Right atrium auricular region (tissue), 2 donors: ENCODE results near the gene C5orf46. TPM values are rescaled to one million over a fixed set of nuclear protein-coding genes. Genes with fewer than 3 reads are reported as not detected.
"Not testable (repeated sequence)": the region's sequence is repeated elsewhere in the genome, so short reads cannot be mapped to it uniquely, and the experiment has no call there.

Experiments
- DNase-seq: peaks from one replicate; pipeline ENCODE4 v3.0.0-alpha.2; 2019; ENCODE audit warnings: low spot score
- H3K27ac ChIP-seq, 2 donors: fragments of 200-600 bp; sonication (generic); 1 replicate in 1 of 2; 2 replicates in 1 of 2; pipeline ENCODE4 v1.5.1; 2016 to 2019
- H3K27me3 ChIP-seq, 2 donors: fragments of 200-600 bp; sonication (generic); one replicate each; pipeline versions ENCODE4 v1.5.1 to v1.6.0; 2017 to 2019
- H3K36me3 ChIP-seq: fragments of 200-600 bp; sonication (generic); one replicate; pipeline ENCODE4 v1.5.1; 2016
- H3K4me1 ChIP-seq, 2 donors: fragments of 200-600 bp; sonication (generic); one replicate each; pipeline versions ENCODE4 v1.5.1 to v1.6.0; 2017 to 2019
- H3K4me3 ChIP-seq, 2 donors: fragments of 200-600 bp; sonication (generic); 1 replicate in 1 of 2; 2 replicates in 1 of 2; pipeline ENCODE4 v1.5.1; 2017 to 2019; ENCODE audit warnings: mild to moderate bottlenecking in 1 of 2, moderate library complexity in 1 of 2
- H3K9me3 ChIP-seq, 2 donors: fragments of 200-600 bp; sonication (generic); one replicate each; pipeline ENCODE4 v1.5.1; 2019
- total RNA-seq, 2 donors: library from RNA; depleted of rRNA; stranded (reverse); fragments of >200 nt; gene quantifications; one replicate each; pipeline ENCODE4 v1.1.0, GENCODE V29; 2016
- TF ChIP-seq, protein P1 (sequence below), 2 donors: fragments of 200-600 bp; sonication (generic); IDR thresholded peaks; one replicate each; pipeline ENCODE4 v1.5.1; 2019; ENCODE audit warnings: antibody characterized with exemption in 2 of 2

C5orf46 gene
- total RNA-seq, 2 donors from 2014 or later = 2.7 TPM; not detected in 1

DNA sequence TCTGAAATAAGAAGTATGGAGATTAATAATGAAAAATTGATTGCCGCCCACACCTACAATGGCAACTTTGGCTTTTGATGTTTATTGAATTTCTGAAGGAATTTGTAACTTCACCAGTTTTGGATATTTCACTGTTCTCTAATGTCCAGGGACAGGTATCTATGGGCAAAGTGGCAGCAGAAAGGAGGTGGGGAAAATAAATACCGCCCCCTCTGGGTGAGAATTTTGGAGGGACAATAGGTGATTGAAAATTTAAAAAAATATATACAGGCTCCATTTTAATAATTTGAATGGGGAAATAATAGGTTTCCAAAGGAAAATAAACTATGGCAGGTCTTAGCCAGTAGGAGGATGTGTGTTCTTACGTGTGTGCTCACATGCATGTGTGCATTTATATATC lies 26.6 kb downstream of the C5orf46 start:
- H3K4me3 ChIP-seq = no peak overlapping the region
- DNase-seq = no peak
- no peaks in the 10 kb centered on the region for H3K27me3 ChIP-seq
- TF ChIP-seq, protein P1, sequence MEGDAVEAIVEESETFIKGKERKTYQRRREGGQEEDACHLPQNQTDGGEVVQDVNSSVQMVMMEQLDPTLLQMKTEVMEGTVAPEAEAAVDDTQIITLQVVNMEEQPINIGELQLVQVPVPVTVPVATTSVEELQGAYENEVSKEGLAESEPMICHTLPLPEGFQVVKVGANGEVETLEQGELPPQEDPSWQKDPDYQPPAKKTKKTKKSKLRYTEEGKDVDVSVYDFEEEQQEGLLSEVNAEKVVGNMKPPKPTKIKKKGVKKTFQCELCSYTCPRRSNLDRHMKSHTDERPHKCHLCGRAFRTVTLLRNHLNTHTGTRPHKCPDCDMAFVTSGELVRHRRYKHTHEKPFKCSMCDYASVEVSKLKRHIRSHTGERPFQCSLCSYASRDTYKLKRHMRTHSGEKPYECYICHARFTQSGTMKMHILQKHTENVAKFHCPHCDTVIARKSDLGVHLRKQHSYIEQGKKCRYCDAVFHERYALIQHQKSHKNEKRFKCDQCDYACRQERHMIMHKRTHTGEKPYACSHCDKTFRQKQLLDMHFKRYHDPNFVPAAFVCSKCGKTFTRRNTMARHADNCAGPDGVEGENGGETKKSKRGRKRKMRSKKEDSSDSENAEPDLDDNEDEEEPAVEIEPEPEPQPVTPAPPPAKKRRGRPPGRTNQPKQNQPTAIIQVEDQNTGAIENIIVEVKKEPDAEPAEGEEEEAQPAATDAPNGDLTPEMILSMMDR (IDR thresholded peaks at IDR 0.05) = no peak
- no peaks in the 10 kb centered on the region for H3K9me3 ChIP-seq
- no peaks in the 10 kb centered on the region for H3K4me1 ChIP-seq
- H3K36me3 ChIP-seq = no peaks in the 10 kb centered on the region
- H3K27ac ChIP-seq = no peak overlapping the region

DNA sequence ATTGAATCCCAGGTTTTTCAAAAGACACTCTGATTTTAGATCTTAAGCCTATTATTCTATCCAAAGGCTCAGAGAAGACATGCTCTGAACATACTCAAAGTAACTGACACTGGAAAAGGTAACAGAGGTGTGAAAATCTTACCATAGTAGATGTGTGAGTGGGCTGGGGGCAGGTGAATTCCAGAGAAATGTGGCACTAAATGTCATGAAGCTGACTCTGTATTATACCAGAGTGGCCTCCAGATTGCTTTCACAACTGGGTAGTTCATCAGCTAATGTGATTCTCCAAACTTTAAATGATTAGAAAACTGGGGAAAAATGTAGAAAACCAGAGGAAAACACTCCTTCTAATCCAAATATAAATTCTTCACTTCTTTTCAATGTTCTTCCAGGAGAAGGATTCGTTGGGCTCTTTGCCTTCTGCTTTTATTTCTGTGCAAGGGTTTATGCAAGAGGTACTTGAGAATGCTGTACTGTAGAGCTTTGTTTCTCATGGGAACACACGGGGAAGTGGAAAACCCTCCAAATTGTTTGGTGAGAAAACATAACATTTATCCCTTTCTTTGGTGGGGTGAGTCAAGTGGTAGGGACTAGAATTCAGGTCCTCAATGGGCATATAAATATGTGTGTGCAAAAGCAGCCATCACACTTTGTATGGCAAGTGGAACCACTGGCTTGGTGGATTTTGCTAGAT lies 28.1 kb downstream of the C5orf46 start, which contains the start of gene SCGB3A2:
Gene SCGB3A2, plus strand, starts transcription at position 646 of the 694 bp plus-strand sequence. CDS start 93 bp downstream, outside the sequence.
- Histone ChIP-seq H3K27ac (no peak within 1 kb of the TSS), H3K27me3 (no peaks in the 10 kb centered on the region), H3K36me3 (no peaks in the 10 kb centered on the region), H3K9me3 (no peaks in the 10 kb centered on the region), H3K4me1 (no peaks in the 10 kb centered on the region), H3K4me3 (no peak within 1 kb of the TSS)
- TF ChIP-seq, protein P1 (IDR thresholded peaks at IDR 0.05) = no peak
- no peak for DNase-seq

GRCh38 chr5:147876626-147877025 lies 29.7 kb downstream of the C5orf46 start:
- TF ChIP-seq, protein P1 (IDR thresholded peaks at IDR 0.05) = no peak
- H3K9me3 ChIP-seq = no peaks in the 10 kb centered on the region
- no peaks in the 10 kb centered on the region for H3K4me1 ChIP-seq
- H3K27ac ChIP-seq = no peak overlapping the region
- no peaks in the 10 kb centered on the region for H3K36me3 ChIP-seq
- no peak overlapping the region for H3K4me3 ChIP-seq
- no peaks in the 10 kb centered on the region for H3K27me3 ChIP-seq
- DNase-seq = no peak

DNA sequence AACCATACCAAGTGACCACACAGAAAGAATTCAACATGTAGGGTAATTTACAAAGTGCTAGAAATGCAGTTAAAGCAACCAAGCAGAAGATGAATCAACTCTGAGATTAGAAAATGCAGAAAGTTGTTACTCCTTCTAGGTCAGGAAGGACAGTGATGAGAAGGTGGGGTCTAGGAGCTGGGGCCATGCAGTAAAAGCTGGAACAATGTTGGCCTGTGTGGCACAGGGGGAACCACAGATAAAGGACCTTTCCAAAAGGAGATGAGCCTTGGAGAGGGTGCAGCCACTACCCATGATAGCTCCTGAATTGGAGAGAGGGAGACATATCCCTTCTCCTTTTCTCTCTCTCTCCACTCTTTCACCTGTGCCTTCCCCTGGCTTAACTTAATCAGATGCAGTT lies 30.2 kb downstream of the C5orf46 start:
- no peak overlapping the region for H3K27ac ChIP-seq
- TF ChIP-seq, protein P1 (IDR thresholded peaks at IDR 0.05) = no peak

GRCh38 chr5:147874910-147875367 lies 31.4 kb downstream of the C5orf46 start:
- Histone ChIP-seq H3K4me1 (no peaks in the 10 kb centered on the region), H3K27ac (no peak overlapping the region), H3K36me3 (no peaks in the 10 kb centered on the region), H3K27me3 (no peaks in the 10 kb centered on the region), H3K9me3 (no peaks in the 10 kb centered on the region), H3K4me3 (no peak overlapping the region)
- no peak for DNase-seq
- TF ChIP-seq, protein P1 (IDR thresholded peaks at IDR 0.05) = no peak

More for the DNA sequence above, 30.2 kb downstream of the C5orf46 start:
- H3K9me3 ChIP-seq = no peaks in the 10 kb centered on the region
- H3K4me1 ChIP-seq = no peaks in the 10 kb centered on the region
- H3K36me3 ChIP-seq = no peaks in the 10 kb centered on the region
- no peaks in the 10 kb centered on the region for H3K27me3 ChIP-seq
- no peak overlapping the region for H3K4me3 ChIP-seq
- DNase-seq = no peak

DNA sequence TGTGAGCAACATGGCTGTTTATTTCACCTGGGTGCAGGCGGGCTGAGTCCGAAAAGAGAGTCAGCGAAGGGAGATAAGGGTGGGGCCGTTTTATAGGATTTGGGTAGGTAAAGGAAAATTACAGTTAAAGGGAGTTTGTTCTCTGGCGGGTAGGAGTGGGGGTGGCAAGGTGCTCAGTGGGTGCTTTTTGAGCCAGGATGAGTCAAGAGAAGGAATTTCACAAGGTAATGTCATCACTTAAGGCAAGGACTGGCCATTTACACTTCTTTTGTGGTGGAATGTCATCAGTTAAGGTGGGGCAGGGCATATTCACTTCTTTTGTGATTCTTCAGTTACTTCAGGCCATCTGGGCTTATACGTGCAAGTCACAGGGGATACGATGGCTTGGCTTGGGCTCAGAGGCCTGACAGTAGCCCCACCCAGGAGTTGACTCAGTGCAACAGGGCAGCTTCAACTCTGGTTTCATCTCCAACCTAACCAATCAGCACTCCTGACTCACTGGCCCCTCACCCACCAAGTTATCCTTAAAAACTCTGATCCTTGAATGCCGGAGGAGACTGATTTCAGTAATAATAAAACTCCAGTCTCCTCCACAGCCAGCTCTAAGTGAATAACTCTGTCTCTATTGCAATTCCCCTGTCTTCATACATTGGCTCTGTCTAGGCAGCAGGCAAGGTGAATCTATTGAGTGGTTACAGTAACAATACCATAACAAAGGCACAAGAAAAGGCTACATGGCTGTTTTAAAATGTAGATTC lies 32.0 kb downstream of the C5orf46 start:
- not testable (repeated sequence) for H3K27ac ChIP-seq, H3K4me1 ChIP-seq, H3K36me3 ChIP-seq, H3K4me3 ChIP-seq, H3K9me3 ChIP-seq, DNase-seq, H3K27me3 ChIP-seq

GRCh38 chr5:147872744-147873435 lies 33.4 kb downstream of the C5orf46 start:
- H3K9me3 ChIP-seq, H3K27ac ChIP-seq, H3K27me3 ChIP-seq, H3K4me1 ChIP-seq, H3K36me3 ChIP-seq, DNase-seq, H3K4me3 ChIP-seq: not testable (repeated sequence)

GRCh38 chr5:147871980-147872549 lies 34.3 kb downstream of the C5orf46 start:
- H3K4me1 ChIP-seq, DNase-seq, H3K27me3 ChIP-seq, H3K36me3 ChIP-seq, H3K27ac ChIP-seq, H3K4me3 ChIP-seq, H3K9me3 ChIP-seq: not testable (repeated sequence)
